GM21576 (cell line): Measurements from ENCODE around the gene LRRK1.

Experiments used
- ATAC-seq: cut with Tn5 transposase; IDR thresholded peaks from one replicate; pipeline ENCODE4 v1.9.1; 2021; ENCODE audit warnings: mild to moderate bottlenecking, moderate library complexity; ENCODE audit not compliant: unreplicated experiment

The LRRK1 gene

GRCh38 chr15:100890051-100890720 is 29.0 kb upstream of the LRRK1 start:
- no peak for ATAC-seq

- ATAC-seq: no peak
These were observed 28.3 kb upstream of the LRRK1 start for GRCh38 chr15:100890850-100891249.

DNA sequence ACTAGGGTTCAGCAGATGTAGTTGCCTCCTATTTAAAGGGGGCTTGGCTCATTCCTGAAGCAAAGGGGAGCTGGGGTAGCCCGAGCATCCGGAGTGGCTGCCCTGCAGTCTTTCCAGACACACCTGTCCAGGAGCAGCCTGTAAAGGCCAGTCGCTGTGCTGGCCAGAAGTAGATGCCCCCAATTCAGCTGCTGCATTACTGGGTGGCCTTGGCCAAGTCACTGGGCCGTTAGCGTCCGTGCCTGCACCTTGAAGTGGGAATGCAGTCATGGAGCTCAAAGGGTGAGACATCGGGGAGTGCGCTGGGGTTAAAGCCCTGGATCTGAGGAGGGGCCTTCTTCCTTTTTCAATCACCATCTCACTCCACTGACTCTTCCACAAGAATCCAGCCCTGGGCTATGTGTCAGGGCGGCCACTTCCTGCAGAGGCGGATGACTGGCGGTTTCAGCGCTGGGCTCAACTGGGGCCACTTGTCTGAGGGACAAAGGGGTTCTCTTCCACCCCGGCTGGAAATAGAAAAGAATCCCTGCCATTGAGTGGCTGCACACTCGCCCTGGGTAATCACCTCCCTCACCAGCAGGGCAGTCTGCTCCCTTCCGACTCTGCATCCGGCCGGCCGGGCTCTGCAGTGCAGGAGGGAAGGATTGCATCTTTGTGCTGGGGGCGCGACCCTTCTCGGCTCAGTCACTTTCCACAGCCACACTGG is 27.7 kb upstream of the LRRK1 start:
- ATAC-seq: no peak

DNA sequence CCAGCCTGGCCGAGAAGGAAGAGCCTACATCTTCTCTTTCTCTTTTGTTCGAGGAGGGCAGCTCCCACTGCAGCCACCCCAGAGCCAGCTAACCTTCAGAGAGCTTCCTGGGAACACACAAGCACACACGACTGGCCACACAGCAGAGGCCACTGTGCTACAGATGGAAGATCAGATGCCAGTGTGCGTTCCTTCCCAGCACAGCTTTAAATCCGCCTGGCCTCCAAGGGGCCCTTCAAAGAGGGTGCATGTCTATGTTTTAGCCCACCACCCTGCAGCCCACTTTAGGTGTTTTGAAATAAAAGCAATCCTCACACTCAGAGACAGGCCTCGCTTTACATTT is 27.2 kb upstream of the LRRK1 start:
- no peak for ATAC-seq

GRCh38 chr15:100893261-100893963 is 25.7 kb upstream of the LRRK1 start:
- ATAC-seq: no peak

DNA sequence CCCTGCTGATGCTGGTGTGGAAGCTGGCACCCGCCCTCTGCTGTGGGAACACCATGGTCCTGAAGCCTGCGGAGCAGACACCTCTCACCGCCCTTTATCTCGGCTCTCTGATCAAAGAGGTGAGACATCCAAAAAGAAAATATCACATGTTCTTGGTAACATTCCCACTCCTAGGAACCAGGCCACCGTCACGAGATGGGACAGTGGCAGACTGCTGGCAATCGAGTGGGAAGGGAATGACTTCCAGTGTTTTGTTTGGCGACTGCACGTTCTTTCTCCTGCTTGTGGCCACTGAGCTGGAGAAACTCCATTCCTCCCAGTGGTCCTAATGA is 25.2 kb upstream of the LRRK1 start:
- no peak for ATAC-seq

- ATAC-seq: no peak
These were observed 23.4 kb upstream of the LRRK1 start for GRCh38 chr15:100895721-100896120.

GRCh38 chr15:100897221-100898151 is 21.7 kb upstream of the LRRK1 start:
- no peak for ATAC-seq

DNA sequence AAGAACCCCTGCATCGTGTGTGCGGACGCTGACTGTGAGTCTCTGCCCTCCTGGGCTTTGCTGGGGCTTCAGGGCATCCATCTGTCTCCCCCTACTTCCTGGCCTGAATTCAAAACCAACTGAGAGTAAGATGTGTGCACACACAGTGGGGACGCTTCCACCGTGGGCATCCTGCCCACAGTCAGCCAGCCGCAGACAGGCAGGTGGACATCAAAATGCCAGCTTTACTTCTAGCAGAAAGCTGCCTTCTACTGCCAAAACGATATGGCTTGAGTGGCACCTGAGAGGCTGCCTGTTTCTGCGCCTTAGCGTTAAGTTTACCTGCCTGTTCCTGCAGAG is 21.0 kb upstream of the LRRK1 start:
- ATAC-seq: no peak

- no peak for ATAC-seq
These were observed 20.3 kb upstream of the LRRK1 start for GRCh38 chr15:100898661-100899462.

GRCh38 chr15:100899601-100900000 is 19.6 kb upstream of the LRRK1 start:
- ATAC-seq: no peak

DNA sequence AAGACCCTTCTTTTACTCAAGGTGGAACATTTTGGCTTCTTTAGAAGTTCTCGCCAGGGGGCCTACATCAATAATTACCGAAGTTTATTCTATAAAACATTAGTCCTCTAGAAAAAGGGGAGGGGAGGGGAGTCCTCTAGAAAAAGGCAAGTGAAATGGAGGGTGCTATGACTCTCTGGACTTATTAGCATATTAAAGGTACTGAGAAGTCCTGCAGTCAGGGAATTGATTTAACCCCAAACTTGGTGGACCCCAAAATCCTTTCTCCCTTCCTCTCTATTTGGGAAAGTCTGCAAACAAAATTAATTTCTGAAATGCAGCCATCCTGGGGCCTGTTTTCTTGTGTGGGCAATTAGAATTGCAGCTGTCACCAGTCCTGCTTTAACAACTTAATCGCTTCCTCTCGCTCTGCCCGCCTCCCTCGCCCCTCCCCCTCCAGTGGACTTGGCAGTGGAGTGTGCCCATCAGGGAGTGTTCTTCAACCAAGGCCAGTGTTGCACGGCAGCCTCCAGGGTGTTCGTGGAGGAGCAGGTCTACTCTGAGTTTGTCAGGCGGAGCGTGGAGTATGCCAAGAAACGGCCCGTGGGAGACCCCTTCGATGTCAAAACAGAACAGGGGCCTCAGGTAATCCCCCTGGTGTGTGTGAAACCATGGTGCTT is 18.9 kb upstream of the LRRK1 start:
- no peak for ATAC-seq

DNA sequence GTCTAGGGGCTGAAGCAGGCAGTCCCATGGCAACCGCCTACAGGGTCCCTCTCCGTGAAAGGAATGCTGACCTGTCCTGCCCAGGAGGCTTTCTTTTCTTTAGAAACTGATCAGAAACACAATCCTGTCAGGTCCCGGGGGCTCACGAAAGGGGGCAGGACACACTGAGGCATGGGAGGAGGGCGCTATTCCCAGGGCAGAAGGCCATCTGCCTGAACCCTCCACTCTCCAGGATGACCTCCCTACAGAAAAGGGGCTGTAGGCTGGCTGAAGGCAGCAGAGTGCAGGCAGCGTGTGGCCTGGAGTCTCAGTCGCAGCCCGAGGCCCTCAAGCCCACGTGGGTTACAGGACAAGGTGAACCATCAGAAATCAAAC is 18.4 kb upstream of the LRRK1 start:
- no peak for ATAC-seq

DNA sequence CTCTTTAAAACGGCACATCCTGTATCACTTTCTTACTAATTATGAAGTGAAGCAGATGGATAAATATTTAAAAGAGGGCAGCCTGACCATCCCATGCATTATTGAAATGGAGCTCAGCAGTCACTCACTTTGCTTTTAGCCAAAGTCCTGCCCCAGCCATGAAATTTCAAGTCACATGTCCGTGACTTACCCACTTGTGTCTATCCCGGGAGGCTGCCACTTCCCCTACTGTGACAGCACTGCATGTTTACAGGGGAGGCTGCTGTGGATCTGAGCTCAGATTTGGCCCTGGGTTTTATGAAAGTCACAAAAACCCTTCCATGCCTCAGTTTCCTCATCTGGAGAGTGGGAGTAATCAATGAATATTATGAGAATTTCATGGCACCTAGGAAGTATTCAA is 17.9 kb upstream of the LRRK1 start:
- no peak for ATAC-seq

DNA sequence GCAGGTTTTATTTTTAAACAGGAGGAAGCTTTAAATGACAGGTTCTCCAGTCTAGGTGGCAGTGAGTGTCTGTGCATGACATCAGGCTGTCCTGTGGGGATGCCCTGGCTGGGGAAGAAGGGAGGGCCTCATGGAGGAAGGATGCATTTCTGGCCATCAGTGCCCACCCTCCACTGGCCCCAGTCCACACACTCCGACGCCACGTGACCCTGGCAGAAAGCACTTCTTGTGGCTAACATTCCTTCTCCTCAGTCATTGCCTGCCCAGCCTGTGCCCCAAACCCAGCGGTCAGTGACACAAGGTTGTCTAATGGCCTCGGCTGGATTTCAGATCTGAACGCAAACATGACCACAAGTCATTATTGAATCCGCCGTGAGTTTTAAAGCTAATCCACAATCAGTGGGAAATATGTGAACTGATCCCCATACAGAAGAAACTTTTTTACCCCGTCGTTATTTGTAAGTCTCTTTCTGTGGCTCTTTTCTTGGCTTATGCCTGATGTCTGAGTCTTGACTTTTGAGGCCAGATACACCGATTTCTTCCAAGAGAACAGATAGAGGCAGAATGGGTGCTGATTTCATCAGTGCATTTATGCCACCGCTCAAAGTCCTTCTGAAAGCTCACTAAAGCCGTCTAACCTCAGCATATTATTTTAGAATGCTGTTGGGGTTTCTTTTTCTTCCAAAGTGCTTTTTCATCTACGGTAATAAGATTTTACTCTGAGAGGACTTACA is 17.3 kb upstream of the LRRK1 start:
- no peak for ATAC-seq

DNA sequence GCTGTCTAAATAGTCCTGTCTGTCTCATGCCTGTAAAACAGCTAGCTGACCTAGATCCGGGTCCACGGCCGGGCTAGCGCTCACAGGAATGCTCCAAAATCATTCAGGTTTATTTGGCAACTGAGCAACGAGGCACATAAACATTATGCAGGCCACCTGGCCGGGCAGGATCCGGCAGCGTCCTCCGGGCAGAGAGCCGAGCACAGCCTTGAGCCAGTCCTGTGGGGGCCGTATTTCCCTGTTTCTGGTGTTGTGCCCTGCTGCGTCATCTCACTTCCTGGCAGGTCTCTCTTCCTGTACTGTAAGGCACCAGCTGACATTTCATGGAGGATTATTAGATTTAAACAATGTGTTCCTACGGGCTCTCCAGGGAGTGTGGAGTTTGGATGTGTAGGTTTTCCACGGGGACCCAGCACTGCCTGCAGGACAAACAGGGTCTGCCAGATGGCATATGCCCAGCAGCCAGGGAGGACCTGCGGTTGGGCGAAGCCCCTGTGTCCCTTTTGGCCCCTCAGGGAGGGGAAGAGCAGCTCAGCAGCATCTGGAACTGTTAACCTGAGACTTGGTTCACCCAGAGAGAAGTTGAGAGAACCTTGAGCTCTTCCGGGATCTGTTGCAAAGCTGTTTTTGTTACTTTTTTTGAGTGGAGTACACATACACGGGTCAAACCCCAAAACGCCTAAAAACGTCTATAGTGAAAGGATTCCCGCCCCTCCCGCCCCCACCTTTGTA is 16.6 kb upstream of the LRRK1 start:
- ATAC-seq: no peak

DNA sequence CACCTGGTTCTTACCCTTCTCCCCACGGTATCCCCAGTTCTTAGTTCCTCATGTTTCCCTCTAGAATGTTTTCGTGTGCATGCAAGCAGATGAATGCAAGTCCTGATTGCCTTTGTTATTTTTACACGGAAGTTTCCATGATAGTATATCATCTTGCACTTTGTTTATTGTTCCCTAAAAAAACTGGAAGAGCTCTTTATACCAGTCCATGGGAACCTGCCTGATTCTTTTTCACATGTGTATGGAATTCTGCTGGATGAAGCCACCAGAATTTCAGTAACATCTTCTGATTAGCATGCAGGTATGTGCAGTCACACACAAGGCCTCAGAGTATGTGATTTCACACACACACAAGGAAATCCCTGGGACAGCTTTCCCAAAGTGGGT is 16.0 kb upstream of the LRRK1 start:
- ATAC-seq: no peak

DNA sequence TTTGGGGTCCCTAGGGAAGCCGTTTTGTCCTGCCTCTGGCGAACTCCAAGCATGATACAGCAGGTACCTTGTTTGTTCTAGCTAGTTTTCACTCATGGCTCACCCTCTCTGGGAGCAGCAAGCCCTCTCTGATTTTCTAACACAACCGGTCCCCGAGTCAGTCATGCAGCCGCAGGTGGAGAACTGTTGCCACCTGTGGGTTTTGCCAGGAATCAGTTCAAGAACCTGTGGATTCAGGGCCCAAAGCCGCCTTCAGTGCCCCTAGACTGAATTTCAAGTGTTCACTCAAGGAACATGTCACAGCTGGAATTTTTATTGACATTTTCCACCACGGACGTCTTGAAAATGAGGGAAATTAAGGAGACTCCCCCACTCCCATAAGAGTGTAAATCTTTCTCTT is 13.3 kb upstream of the LRRK1 start:
- no peak for ATAC-seq

DNA sequence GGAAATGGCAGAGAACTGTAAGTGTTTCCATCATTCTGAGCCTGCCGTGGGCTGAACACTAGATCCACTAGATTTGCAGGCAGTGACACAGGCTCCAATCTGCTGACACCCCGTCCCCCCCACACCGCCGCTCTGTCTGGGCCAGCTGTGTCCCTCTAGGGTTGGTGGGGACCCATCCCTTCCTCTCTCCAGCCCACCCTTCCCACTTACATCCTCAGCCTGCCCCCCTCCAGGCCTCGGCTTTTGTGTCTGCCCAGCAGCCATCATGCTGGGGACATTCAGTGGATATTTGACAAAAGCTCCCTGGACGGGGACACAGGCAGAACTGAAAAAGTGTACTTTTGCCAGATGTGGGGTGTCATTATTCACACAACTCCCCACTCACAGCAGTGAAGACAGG is 10.7 kb upstream of the LRRK1 start:
- ATAC-seq: no peak
